ENCODE measurements around the gene DPH2. TPM values are rescaled to one million over a fixed set of nuclear protein-coding genes. Genes with fewer than 3 reads are reported as not detected.
A peak's percentile ranks its signal among the peaks of the same experiment; 100 is the strongest.

Gene DPH2
- polyA plus RNA-seq, 3 donors = 13.0 to 23.6 (median 14.1) TPM

GRCh38 chr1:44012404-44012803 is 42.6 kb downstream of the DPH2 start:
- Histone ChIP-seq H4K20me1 (ENCODE audit: insufficient read depth, low read length) (no peaks in the 10 kb centered on the region), H3K4me3 (replicated peaks in 1 of 3; ENCODE audit: low read depth in 2 of 3, low read length in 3 of 3) (no peak overlapping the region), H3K79me2 (ENCODE audit: insufficient read depth, low read length) (no peaks in the 10 kb centered on the region), H3K4me1 (ENCODE audit: control insufficient read depth in 1 of 2, insufficient read depth in 2 of 2, low read length in 2 of 2) (no peaks in the 10 kb centered on the region), H2AFZ (ENCODE audit: insufficient read depth, low read depth, low read length, poor library complexity, severe bottlenecking) (peak overlapping the region; percentile 29), H3K27me3 (ENCODE audit: control insufficient read depth in 2 of 2, insufficient read depth in 2 of 2, low read length in 2 of 2) (no peaks in the 10 kb centered on the region), H3K36me3 (replicated peaks in 1 of 2; ENCODE audit: control insufficient read depth in 1 of 2, insufficient read depth in 2 of 2, low read length in 2 of 2) (no peaks in the 10 kb centered on the region), H3K9me3 (replicated peaks in 1 of 2; ENCODE audit: control insufficient read depth in 1 of 2, insufficient read depth in 1 of 2, low read length in 2 of 2) (no peaks in the 10 kb centered on the region), H3K27ac (ENCODE audit: low read depth in 1 of 2, low read length in 2 of 2) (no peak overlapping the region), H3K9ac (ENCODE audit: insufficient read depth, low read length, poor library complexity, severe bottlenecking) (no peak overlapping the region), H3K4me2 (replicated peaks; ENCODE audit: extremely low read depth, low read length, poor library complexity, severe bottlenecking) (no peak overlapping the region)
- H3K4me3 Mint-ChIP-seq = no peak overlapping the region
- intact Hi-C loops (cut with micrococcal nuclease) = no loop called here
- peaks cover 4% of the 10 kb centered on the region for H3K4me1 Mint-ChIP-seq
- peaks cover 1 to 12% (median 4%) of the 10 kb centered on the region in 3 donors for H3K27me3 Mint-ChIP-seq (ENCODE audit: low read depth in 3 of 3)
- no peak overlapping the region for H3K27ac Mint-ChIP-seq
- H3K9me3 Mint-ChIP-seq = no peaks in the 10 kb centered on the region
- WGBS (ENCODE audit: insufficient coverage) = 100% methylated on average over 1 of the region's 2 CpGs
- no peaks in the 10 kb centered on the region for H3K36me3 Mint-ChIP-seq
- DNase-seq = no peak
- no peak for TF ChIP-seq CTCF (IDR thresholded peaks at IDR 0.05)

GRCh38 chr1:44012941-44013609 is 43.3 kb downstream of the DPH2 start:
- Histone ChIP-seq H3K9ac (ENCODE audit: insufficient read depth, low read length, poor library complexity, severe bottlenecking) (no peak overlapping the region), H3K27me3 (ENCODE audit: control insufficient read depth in 2 of 2, insufficient read depth in 2 of 2, low read length in 2 of 2) (no peaks in the 10 kb centered on the region), H3K4me2 (replicated peaks; ENCODE audit: extremely low read depth, low read length, poor library complexity, severe bottlenecking) (no peak overlapping the region), H3K4me1 (ENCODE audit: control insufficient read depth in 1 of 2, insufficient read depth in 2 of 2, low read length in 2 of 2) (no peaks in the 10 kb centered on the region), H4K20me1 (ENCODE audit: insufficient read depth, low read length) (no peaks in the 10 kb centered on the region), H2AFZ (ENCODE audit: insufficient read depth, low read depth, low read length, poor library complexity, severe bottlenecking) (peak overlapping the region; percentile 29), H3K4me3 (replicated peaks in 1 of 3; ENCODE audit: low read depth in 2 of 3, low read length in 3 of 3) (no peak overlapping the region), H3K9me3 (replicated peaks in 1 of 2; ENCODE audit: control insufficient read depth in 1 of 2, insufficient read depth in 1 of 2, low read length in 2 of 2) (no peaks in the 10 kb centered on the region), H3K27ac (ENCODE audit: low read depth in 1 of 2, low read length in 2 of 2) (no peak overlapping the region), H3K36me3 (replicated peaks in 1 of 2; ENCODE audit: control insufficient read depth in 1 of 2, insufficient read depth in 2 of 2, low read length in 2 of 2) (no peaks in the 10 kb centered on the region), H3K79me2 (ENCODE audit: insufficient read depth, low read length) (no peaks in the 10 kb centered on the region)
- WGBS (ENCODE audit: insufficient coverage) = 9% methylated on average over 13 of the region's 13 CpGs
- Mint-ChIP-seq H3K4me3 (no peak overlapping the region), H3K27me3 (ENCODE audit: low read depth in 3 of 3) (peaks cover 1 to 11% (median 4%) of the 10 kb centered on the region in 3 donors), H3K9me3 (no peaks in the 10 kb centered on the region), H3K4me1 (peaks cover 4% of the 10 kb centered on the region), H3K27ac (no peak overlapping the region), H3K36me3 (no peaks in the 10 kb centered on the region)
- DNase-seq = no peak
- no peak for TF ChIP-seq CTCF (IDR thresholded peaks at IDR 0.05)
- intact Hi-C loops (cut with micrococcal nuclease) = no loop called here
